Trophoblast cell (in vitro differentiated cells and primary cell): ENCODE results near the gene KRTAP10-8.

ENCODE experiments used
- DNase-seq, 2 donors: peaks; one replicate each; pipeline ENCODE4 v3.0.0-alpha.2; 2016
- H2AFZ ChIP-seq: 2 replicates; pipeline ENCODE4 v1.6.1; 2013; ENCODE audit warnings: low read length, moderate library complexity, mild to moderate bottlenecking; ENCODE audit not compliant: insufficient read depth, poor library complexity
- H2AK5ac ChIP-seq: 2 replicates; pipeline ENCODE4 v1.6.1; 2013; ENCODE audit warnings: mild to moderate bottlenecking, low read length
- H2BK120ac ChIP-seq: 2 replicates; pipeline ENCODE4 v1.6.1; 2013; ENCODE audit warnings: low read length, mild to moderate bottlenecking, moderate library complexity; ENCODE audit not compliant: insufficient read depth, poor library complexity
- H2BK12ac ChIP-seq: 2 replicates; pipeline ENCODE4 v1.6.1; 2013; ENCODE audit warnings: mild to moderate bottlenecking, low read length, moderate library complexity
- H2BK5ac ChIP-seq: 2 replicates; pipeline ENCODE4 v1.6.1; 2013; ENCODE audit warnings: low read length, low read depth, moderate library complexity, mild to moderate bottlenecking; ENCODE audit not compliant: poor library complexity
- H3K14ac ChIP-seq: 2 replicates; pipeline ENCODE4 v1.6.1; 2013; ENCODE audit warnings: mild to moderate bottlenecking, low read length
- H3K18ac ChIP-seq: 2 replicates; pipeline ENCODE4 v1.6.1; 2013; ENCODE audit warnings: mild to moderate bottlenecking, low read length
- H3K23ac ChIP-seq: 2 replicates; pipeline ENCODE4 v1.6.1; 2013; ENCODE audit warnings: low read length
- H3K27ac ChIP-seq: 2 replicates; pipeline ENCODE4 v1.5.1; 2013; ENCODE audit warnings: low read depth, mild to moderate bottlenecking, inconsistent platforms, low read length, moderate library complexity
- H3K27me3 ChIP-seq: 2 replicates; pipeline ENCODE4 v1.6.1; 2013; ENCODE audit warnings: inconsistent platforms, mild to moderate bottlenecking, low read length, moderate library complexity; ENCODE audit not compliant: insufficient read depth
- H3K36me3 ChIP-seq, 2 experiments: 1 replicate in 1 of 2; 2 replicates in 1 of 2; pipeline ENCODE4 v1.6.1; 2013; ENCODE audit warnings: low read length in 2 of 2, mild to moderate bottlenecking in 2 of 2, moderate library complexity in 1 of 2; ENCODE audit not compliant: insufficient read depth in 2 of 2, control insufficient read depth in 1 of 2
- H3K4ac ChIP-seq: 2 replicates; pipeline ENCODE4 v1.6.1; 2013; ENCODE audit warnings: low read depth, mild to moderate bottlenecking, low read length, moderate library complexity
- H3K4me1 ChIP-seq, 2 experiments: 1 replicate in 1 of 2; 2 replicates in 1 of 2; pipeline ENCODE4 v1.6.1; 2013; ENCODE audit warnings: low read length in 2 of 2, mild to moderate bottlenecking in 2 of 2, moderate library complexity in 1 of 2; ENCODE audit not compliant: insufficient read depth in 2 of 2, control insufficient read depth in 1 of 2
- H3K4me2 ChIP-seq: 2 replicates; pipeline ENCODE4 v1.6.1; 2013; ENCODE audit warnings: inconsistent platforms, mild to moderate bottlenecking, low read length, moderate library complexity
- H3K4me3 ChIP-seq: 2 replicates; pipeline ENCODE4 v1.5.1; 2013; ENCODE audit warnings: mild to moderate bottlenecking, low read depth, low read length, inconsistent platforms
- H3K79me1 ChIP-seq: one replicate; pipeline ENCODE4 v1.6.1; 2013; ENCODE audit warnings: low read length
- H3K79me2 ChIP-seq: 2 replicates; pipeline ENCODE4 v1.6.1; 2013; ENCODE audit warnings: low read length, mild to moderate bottlenecking; ENCODE audit not compliant: control insufficient read depth, insufficient read depth, poor library complexity
- H3K9ac ChIP-seq: 2 replicates; pipeline ENCODE4 v1.6.1; 2013; ENCODE audit warnings: mild to moderate bottlenecking, low read length
- H3K9me3 ChIP-seq: 2 replicates; pipeline ENCODE4 v1.6.1; 2013; ENCODE audit warnings: low read depth, mild to moderate bottlenecking, control low read depth, inconsistent platforms, low read length; ENCODE audit not compliant: insufficient read depth
- H4K12ac ChIP-seq: 2 replicates; pipeline ENCODE4 v1.6.1; 2013; ENCODE audit warnings: low read depth, mild to moderate bottlenecking, low read length, moderate library complexity
- H4K8ac ChIP-seq: 2 replicates; pipeline ENCODE4 v1.6.1; 2013; ENCODE audit warnings: low read depth, mild to moderate bottlenecking, low read length, moderate library complexity
- H4K91ac ChIP-seq: one replicate; pipeline ENCODE4 v1.6.1; 2013; ENCODE audit warnings: low read depth, mild to moderate bottlenecking, low read length, moderate library complexity
- WGBS: extraction: QIAGEN DNeasy Blood & Tissue Kit; methylation state at CpG from one replicate; pipeline ENCODE4 v1.1.7; 2013; ENCODE audit warnings: missing lambda C conversion rate; ENCODE audit not compliant: insufficient read length, insufficient coverage; ENCODE audit errors: extremely low coverage; 5-methylcytosine and 5-hydroxymethylcytosine counted together

KRTAP10-8 gene

DNA sequence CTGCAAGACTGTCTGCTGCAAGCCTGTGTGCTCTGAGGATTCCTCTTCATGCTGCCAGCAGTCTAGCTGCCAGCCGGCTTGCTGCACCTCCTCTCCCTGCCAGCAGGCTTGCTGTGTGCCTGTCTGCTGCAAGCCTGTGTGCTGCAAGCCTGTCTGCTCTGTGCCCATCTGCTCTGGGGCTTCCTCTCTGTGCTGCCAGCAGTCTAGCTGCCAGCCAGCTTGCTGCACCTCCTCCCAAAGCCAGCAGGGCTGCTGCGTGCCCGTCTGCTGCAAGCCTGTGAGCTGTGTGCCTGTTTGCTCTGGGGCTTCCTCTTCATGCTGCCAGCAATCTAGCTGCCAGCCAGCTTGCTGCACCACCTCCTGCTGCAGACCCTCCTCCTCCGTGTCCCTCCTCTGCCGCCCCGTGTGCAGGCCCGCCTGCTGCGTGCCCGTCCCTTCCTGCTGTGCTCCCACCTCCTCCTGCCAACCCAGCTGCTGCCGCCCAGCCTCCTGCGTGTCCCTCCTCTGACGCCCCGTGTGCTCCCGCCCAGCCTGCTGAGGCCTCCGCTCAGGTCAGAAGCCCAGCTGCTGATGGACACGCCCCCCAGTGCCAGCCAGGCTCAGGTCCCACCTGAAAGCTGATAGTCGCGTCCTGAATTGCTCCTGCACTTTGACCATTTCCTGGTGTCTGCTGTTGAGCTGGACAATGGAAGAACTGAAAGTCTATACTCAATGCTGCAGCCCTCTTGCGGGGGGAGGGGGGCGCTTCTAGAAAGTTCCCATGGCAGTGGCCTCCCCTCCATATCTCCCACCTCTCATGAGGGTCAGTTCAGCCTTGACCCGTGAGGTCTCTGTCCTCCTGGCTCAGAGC, 37.2 kb upstream of the KRTAP10-8 start:
- Histone ChIP-seq H2AK5ac (no peak overlapping the region), H3K4me3 (no peak overlapping the region), H2BK120ac (no peak overlapping the region), H3K79me2 (no peaks in the 10 kb centered on the region), H3K4me1 (no peaks in the 10 kb centered on the region), H2BK12ac (no peak overlapping the region), H4K12ac (no peak overlapping the region), H2BK5ac (no peak overlapping the region), H3K27ac (no peak overlapping the region), H3K9me3 (peaks cover 23% of the 10 kb centered on the region), H4K8ac (no peak overlapping the region), H3K14ac (no peak overlapping the region), H3K36me3 (no peaks in the 10 kb centered on the region), H3K23ac (no peak overlapping the region), H3K79me1 (no peaks in the 10 kb centered on the region), H3K18ac (no peak overlapping the region), H3K4ac (no peak overlapping the region), H3K9ac (no peak overlapping the region), H4K91ac (no peak overlapping the region), H3K4me2 (no peak overlapping the region), H2AFZ (no peak overlapping the region), H3K27me3 (no peaks in the 10 kb centered on the region)
- WGBS, result no CpG with 5 or more reads among the region's 21 CpGs
- no peak for DNase-seq

DNA sequence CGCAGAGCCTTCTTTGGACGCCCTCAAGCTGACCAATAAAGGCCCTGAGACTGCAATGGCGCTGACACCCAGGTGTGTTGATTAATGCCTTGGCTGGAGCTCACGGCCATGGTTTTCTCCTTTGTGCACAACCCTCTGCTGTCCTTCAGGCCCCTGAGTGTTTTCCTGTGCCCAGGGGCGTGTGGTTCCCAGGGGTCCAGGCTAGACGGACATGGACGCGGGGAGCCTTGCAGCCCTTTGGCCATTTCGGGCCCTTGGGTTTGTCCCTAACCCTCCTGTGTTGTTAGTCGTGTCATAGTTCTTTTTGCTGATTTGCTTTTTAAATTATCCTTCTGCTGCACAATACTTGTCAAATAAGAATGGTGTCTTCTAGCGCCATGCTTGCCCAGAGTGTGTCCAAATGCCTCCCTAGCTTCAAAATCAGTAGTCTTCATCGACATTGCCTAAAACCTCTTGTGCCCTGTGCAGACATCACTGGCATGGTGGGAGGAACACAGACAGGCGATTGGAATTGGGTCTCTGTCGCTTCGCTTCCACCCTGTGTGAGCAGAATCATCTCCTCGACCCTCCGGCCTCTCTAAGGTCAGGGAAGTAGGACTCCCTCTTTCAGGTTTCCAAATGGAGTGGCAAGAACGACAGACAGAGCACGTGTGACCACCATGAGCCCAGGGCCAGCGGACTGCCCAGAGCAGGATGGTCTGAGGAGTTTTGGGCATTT, 36.4 kb upstream of the KRTAP10-8 start:
- Histone ChIP-seq H3K4me3 (no peak overlapping the region), H4K12ac (no peak overlapping the region), H3K9ac (no peak overlapping the region), H3K27ac (no peak overlapping the region), H4K8ac (no peak overlapping the region), H2BK5ac (no peak overlapping the region), H4K91ac (no peak overlapping the region), H3K4me2 (no peak overlapping the region), H2AFZ (no peak overlapping the region), H2BK12ac (no peak overlapping the region), H3K4me1 (no peaks in the 10 kb centered on the region), H3K14ac (no peak overlapping the region), H3K36me3 (no peaks in the 10 kb centered on the region), H2AK5ac (no peak overlapping the region), H3K27me3 (no peaks in the 10 kb centered on the region), H3K4ac (no peak overlapping the region), H3K23ac (no peak overlapping the region), H2BK120ac (no peak overlapping the region), H3K79me2 (no peaks in the 10 kb centered on the region), H3K18ac (no peak overlapping the region), H3K79me1 (no peaks in the 10 kb centered on the region), H3K9me3 (peaks cover 25% of the 10 kb centered on the region)
- DNase-seq, result no peak
- WGBS, result no CpG with 5 or more reads among the region's 20 CpGs

DNA sequence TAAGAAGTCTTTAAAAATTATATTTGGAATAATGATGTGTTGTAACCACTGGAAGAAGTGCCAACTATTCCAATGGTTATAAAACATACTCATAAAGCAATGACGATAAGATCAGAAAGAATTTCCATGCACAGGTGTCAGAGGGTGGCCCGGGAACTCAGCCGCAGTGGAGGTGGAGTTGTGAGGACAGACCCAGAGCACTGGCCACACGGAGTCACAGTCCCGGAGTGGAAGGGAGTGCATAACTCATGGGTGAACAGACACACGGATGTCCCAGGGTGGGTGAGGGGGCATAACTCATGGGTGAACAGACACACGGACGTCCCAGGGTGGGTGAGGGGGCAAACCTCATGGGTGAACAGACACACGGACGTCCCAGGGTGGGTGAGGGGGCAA, 35.9 kb upstream of the KRTAP10-8 start:
- H3K79me2 ChIP-seq, result no peaks in the 10 kb centered on the region
- H3K79me1 ChIP-seq, result no peaks in the 10 kb centered on the region
- no peak overlapping the region for H3K27ac ChIP-seq
- peaks cover 25% of the 10 kb centered on the region for H3K9me3 ChIP-seq
- no peak overlapping the region for H3K4ac ChIP-seq
- no peaks in the 10 kb centered on the region for H3K36me3 ChIP-seq
- H4K8ac ChIP-seq, result no peak overlapping the region
- H3K27me3 ChIP-seq, result no peaks in the 10 kb centered on the region
- no peak overlapping the region for H4K91ac ChIP-seq
- H3K9ac ChIP-seq, result no peak overlapping the region
- H3K4me1 ChIP-seq, result no peaks in the 10 kb centered on the region
- DNase-seq, result no peak
- H3K4me2 ChIP-seq, result no peak overlapping the region
- H4K12ac ChIP-seq, result no peak overlapping the region
- H2AK5ac ChIP-seq, result no peak overlapping the region
- H3K23ac ChIP-seq, result no peak overlapping the region
- no peak overlapping the region for H2BK5ac ChIP-seq
- no peak overlapping the region for H2BK120ac ChIP-seq
- H3K4me3 ChIP-seq, result no peak overlapping the region
- WGBS, result no CpG with 5 or more reads among the region's 10 CpGs
- no peak overlapping the region for H3K14ac ChIP-seq
- H2AFZ ChIP-seq, result no peak overlapping the region
- no peak overlapping the region for H2BK12ac ChIP-seq
- no peak overlapping the region for H3K18ac ChIP-seq

DNA sequence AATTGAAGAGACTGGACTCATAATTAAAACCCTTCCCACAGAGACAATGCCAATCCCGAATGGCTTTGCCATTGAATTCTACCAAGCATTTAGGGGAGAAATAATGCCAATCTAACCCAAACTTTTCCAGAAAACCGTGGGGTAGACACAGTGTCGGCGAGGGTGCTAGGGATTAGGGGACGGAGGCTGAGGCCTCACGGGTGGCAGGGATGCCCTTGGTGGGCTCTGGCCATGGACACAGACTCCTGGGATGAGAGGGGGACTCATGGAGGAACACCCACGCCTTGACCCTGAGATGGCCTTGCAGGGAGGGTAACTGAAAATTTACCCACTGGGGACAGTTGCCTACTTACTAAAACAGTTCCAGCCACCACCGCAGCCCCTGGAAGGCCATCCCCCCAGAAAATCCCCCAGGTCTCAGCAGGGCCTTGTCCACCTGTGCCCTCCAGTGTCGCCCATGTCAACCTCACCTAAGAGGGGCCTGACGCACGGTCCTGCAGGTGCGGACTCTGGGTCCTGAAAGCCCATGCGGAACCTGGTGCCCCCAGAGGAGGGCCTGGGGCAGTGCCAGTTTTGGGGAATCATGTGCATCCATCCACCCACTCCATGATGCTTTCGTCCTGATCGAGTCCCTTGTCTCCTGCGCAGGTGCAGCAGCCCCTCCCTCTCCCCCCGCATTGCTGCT, 33.4 kb upstream of the KRTAP10-8 start:
- no peak overlapping the region for H3K9ac ChIP-seq
- no peak for DNase-seq

More for the DNA sequence above, 33.4 kb upstream of the KRTAP10-8 start:
- Histone ChIP-seq H2BK12ac (no peak overlapping the region), H4K12ac (no peak overlapping the region), H3K27me3 (no peaks in the 10 kb centered on the region), H3K36me3 (no peaks in the 10 kb centered on the region), H3K27ac (no peak overlapping the region), H3K4ac (no peak overlapping the region), H4K8ac (no peak overlapping the region), H3K4me1 (no peaks in the 10 kb centered on the region), H2BK120ac (no peak overlapping the region), H4K91ac (no peak overlapping the region), H2AFZ (no peak overlapping the region), H3K4me3 (no peak overlapping the region), H3K79me2 (no peaks in the 10 kb centered on the region), H3K23ac (no peak overlapping the region), H2BK5ac (no peak overlapping the region), H3K4me2 (no peak overlapping the region), H3K18ac (no peak overlapping the region), H3K14ac (no peak overlapping the region), H3K79me1 (no peaks in the 10 kb centered on the region), H2AK5ac (no peak overlapping the region), H3K9me3 (peaks cover 16% of the 10 kb centered on the region)
- WGBS, result no CpG with 5 or more reads among the region's 17 CpGs
